C4-2B (cell line): ENCODE results near the gene SHISAL1.

ENCODE experiments used
- H3K27ac ChIP-seq: fragments of 450-650 bp; 2 replicates; pipeline ENCODE4 v1.5.1; 2017
- ZFX ChIP-seq: fragments of 450-650 bp; IDR thresholded peaks from 2 replicates; pipeline ENCODE4 v1.6.1; 2017
- TF ChIP-seq, protein P1 (sequence below): fragments of 450-650 bp; conservative IDR thresholded peaks from 2 replicates; pipeline ENCODE4 v1.5.1; 2017; ENCODE audit warnings: mild to moderate bottlenecking

Gene SHISAL1

DNA sequence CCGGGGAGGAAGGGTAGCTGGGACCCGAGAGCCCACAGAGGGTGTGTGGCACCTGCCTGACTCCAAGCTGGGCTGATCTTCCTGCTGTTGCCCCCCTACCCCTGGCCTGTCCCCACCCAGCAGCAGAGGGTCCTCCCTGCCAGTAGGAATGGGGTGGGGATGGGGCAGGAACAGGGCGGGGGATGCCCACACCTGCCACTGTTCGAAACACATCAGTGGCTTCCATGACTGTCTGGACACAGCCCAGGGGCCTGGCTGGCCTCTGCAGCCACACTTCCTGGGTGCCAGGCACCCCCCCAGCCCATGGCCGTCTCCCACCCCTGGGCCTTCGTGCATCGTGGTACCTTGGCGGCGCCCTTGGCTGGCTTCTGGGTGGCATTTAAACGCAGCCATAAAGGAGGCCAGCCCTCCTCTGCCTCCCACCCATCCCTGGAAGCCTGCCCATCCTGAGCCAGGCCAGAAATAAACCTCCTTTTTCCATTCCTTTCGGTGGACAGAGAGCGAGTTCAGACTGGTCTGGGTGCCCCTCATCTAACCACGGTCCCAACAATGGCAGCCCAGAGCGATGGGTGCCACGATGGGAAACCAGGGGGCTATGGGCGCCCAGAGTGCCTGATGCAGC is 745 bp upstream of the SHISAL1 start:
- no peak for TF ChIP-seq ZFX
- TF ChIP-seq, protein P1, sequence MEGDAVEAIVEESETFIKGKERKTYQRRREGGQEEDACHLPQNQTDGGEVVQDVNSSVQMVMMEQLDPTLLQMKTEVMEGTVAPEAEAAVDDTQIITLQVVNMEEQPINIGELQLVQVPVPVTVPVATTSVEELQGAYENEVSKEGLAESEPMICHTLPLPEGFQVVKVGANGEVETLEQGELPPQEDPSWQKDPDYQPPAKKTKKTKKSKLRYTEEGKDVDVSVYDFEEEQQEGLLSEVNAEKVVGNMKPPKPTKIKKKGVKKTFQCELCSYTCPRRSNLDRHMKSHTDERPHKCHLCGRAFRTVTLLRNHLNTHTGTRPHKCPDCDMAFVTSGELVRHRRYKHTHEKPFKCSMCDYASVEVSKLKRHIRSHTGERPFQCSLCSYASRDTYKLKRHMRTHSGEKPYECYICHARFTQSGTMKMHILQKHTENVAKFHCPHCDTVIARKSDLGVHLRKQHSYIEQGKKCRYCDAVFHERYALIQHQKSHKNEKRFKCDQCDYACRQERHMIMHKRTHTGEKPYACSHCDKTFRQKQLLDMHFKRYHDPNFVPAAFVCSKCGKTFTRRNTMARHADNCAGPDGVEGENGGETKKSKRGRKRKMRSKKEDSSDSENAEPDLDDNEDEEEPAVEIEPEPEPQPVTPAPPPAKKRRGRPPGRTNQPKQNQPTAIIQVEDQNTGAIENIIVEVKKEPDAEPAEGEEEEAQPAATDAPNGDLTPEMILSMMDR = no peak
- no peak overlapping the region for H3K27ac ChIP-seq

DNA sequence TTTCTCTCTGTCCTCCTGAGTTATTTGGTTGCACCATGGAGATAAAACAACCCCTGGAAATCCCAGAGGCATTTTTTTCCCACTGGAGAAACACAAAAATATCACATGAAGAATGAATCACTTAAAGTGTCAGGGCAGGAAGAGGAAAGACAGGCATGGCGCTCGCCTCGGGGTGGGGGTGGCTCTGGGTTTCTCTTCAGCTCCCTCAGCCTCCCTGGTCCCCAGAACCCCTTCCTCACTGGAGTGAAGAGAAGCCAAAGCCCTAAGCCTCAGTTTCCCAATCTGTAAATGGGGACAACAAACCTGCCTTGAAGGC is 938 bp downstream of the SHISAL1 start:
- TF ChIP-seq ZFX = no peak
- TF ChIP-seq, protein P1 = no peak
- no peak overlapping the region for H3K27ac ChIP-seq

DNA sequence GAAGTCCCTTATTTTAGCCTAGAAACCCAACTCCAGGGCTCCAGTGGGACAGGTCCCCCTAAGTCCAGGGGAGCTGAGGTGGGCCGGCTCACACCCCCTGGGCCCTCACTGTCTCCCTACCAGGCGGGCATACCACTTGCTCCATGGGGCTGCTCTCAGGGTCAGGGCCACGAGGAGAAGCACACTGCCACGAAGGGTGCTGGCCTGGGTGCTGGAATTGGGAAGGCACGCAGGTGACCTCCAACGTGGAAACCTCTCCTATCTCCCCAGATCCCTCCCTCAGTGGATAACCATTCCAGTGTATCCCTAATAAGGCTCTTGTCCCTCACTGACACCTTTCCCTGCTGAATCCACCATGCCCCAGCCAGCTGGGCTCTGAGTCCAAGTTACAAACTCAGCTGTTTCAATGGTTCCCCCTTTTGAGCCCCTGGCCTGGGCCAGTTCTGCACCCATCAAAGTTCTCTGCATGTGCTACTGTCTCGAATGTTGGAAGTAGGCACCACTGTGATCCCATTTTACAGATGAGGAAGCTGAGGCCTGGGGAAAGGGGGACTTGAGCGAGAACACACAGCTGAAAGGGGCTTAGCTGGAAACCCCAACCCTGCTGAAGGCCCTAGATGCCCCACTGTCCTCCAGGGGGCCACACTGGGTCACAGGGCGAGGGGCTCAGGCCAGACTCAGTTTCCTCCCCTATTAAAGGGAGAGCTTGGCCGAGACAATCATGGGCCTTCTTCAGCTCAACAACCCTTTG is 1.5 kb downstream of the SHISAL1 start:
- TF ChIP-seq ZFX = no peak
- TF ChIP-seq, protein P1 = no peak
- no peak overlapping the region for H3K27ac ChIP-seq

DNA sequence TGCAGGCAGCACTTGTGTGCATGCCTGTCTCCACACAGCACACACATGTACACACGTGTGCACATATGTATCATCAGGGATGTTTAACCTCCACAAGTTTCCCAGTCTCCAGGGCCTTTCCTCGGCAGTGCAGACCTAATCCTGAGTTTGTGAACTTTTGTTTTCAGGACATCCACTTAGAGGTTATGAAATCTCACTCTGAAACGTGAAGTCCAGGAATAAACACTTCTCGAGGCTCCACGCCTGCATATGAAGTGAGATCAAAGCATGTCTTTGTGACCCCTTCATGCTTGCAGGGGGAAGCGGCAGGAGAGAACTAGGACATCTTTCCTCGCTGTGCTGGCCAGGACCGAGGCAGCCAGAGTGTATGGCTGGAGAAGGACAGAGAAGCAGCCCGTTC is 3.1 kb downstream of the SHISAL1 start:
- no peak overlapping the region for H3K27ac ChIP-seq
- TF ChIP-seq ZFX = no peak
- TF ChIP-seq, protein P1 = no peak

DNA sequence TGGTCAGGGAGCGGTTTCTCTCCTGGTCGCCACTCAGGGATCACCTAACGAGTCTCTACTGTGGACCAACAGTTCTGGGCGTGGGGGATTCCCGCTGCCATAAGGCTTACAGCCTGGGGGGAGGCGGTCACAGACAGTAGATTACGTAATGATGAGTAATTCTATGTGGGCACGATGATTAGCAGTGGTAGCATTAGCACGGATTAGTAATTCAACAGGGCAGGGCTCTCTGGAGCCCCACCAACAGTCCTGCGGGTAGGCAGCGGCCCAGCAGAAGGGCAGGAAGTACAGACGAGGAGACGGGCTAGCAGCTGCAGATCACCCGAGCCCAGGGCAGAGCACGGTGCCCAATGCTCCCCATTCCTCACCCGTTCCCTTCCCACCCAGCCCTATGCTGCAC is 3.6 kb downstream of the SHISAL1 start:
- TF ChIP-seq ZFX = no peak
- TF ChIP-seq, protein P1 = no peak
- H3K27ac ChIP-seq = no peak overlapping the region

DNA sequence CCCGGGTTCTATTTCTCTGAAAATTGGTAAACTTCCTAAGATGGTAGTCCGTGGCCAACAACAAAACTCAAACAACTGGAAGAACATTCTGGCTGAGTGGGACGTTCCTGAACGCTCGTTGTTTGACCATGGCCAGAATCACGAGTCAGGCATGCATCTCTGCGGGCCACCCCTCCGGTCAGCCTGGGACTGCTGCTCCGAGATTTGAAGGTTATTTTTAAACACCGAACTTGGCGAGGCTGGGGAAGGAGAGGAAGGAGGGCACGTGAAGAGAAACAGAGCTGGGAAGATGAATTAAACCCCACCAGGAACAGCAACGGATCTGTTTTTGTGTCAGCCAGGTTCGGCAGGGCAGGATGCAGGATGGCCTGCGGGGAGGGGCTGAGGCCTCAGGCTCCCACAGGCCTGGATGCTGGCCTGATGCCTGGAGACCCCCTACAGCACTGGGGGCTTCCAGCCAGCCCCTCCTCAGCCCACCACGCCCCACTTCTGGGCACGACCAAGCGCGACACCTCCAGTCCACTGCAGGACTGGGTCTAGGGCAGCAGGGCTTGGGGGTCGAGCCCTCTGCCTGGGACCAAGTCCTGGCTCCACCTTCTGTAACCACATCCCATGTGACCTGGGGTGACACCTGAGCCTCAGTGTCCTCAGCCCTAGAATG is 5.1 kb downstream of the SHISAL1 start:
- H3K27ac ChIP-seq = no peak overlapping the region
- TF ChIP-seq ZFX = no peak
- TF ChIP-seq, protein P1 = no peak

DNA sequence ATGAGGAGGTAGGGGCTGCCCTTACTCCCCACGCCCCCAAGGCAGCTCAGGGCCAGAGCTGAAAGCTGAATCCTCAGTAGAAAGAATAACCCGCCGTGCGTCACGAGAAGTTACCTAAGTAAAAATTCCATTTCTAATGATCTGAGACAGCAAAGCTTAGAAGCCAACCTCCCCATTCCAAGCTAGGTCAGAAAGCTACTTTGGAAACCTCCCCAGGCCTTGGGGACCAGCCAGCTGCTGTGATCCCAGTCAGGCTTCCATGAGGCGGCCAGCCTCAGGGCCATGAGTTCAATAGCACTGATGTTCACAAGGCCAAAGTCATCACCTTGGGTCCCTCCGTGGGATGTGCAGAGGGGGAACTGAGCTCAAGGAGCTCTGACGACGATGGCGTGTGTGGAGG is 6.9 kb downstream of the SHISAL1 start:
- H3K27ac ChIP-seq = no peak overlapping the region
- TF ChIP-seq, protein P1 = no peak
- no peak for TF ChIP-seq ZFX
